HEK293T (cell line): ENCODE data around the gene NKX2-1.

ENCODE experiments used
- FOXA1 ChIP-seq: fragments of 450-650 bp; IDR thresholded peaks from 2 replicates; pipeline ENCODE4 v1.6.1; 2016; ENCODE audit warnings: mild to moderate bottlenecking
- FOXK2 ChIP-seq: fragments of 450-650 bp; IDR thresholded peaks from 2 replicates; pipeline ENCODE4 v1.6.1; 2016; ENCODE audit warnings: mild to moderate bottlenecking
- L3MBTL2 ChIP-seq: fragments of 450-650 bp; conservative IDR thresholded peaks from 2 replicates; pipeline ENCODE4 v1.6.1; 2016; ENCODE audit warnings: mild to moderate bottlenecking
- SP1 ChIP-seq: fragments of 450-650 bp; IDR thresholded peaks from 2 replicates; pipeline ENCODE4 v1.6.1; 2017

- TF ChIP-seq SP1 (no peak), L3MBTL2 (no peak), FOXK2 (no peak), FOXA1 (no peak)
These were observed 1.7 kb upstream of the NKX2-1 start for GRCh38 chr14:36521598-36522345.
